Neural progenitor cell (in vitro differentiated cells): ENCODE data around the gene DMAP1. TPM values are rescaled to one million over a fixed set of nuclear protein-coding genes. Genes with fewer than 3 reads are reported as not detected.

Experiments used
- DNase-seq: peaks from one replicate; pipeline ENCODE4 v3.0.0-alpha.2; 2016; ENCODE audit warnings: low spot score
- H2AFZ ChIP-seq: fragments of 200-600 bp; sonication (generic); replicated peaks from 2 replicates; pipeline ENCODE4 v1.6.1; 2016; ENCODE audit warnings: antibody characterized with exemption
- H3F3A ChIP-seq: fragments of 200-600 bp; sonication (generic); 2 replicates; pipeline ENCODE4 v1.6.1; 2016; ENCODE audit warnings: antibody characterized with exemption, low read depth
- H3K27ac ChIP-seq: fragments of 200-600 bp; sonication (generic); 2 replicates; pipeline ENCODE4 v1.5.1; 2016; ENCODE audit warnings: mild to moderate bottlenecking
- H3K27me3 ChIP-seq: fragments of 200-600 bp; sonication (generic); 2 replicates; pipeline ENCODE4 v1.6.1; 2016; ENCODE audit warnings: mild to moderate bottlenecking, moderate library complexity
- H3K36me3 ChIP-seq: fragments of 200-600 bp; sonication (generic); 2 replicates; pipeline ENCODE4 v1.5.1; 2016
- H3K4me1 ChIP-seq: fragments of 200-600 bp; sonication (generic); 2 replicates; pipeline ENCODE4 v1.6.1; 2016; ENCODE audit warnings: mixed run types
- H3K4me2 ChIP-seq: fragments of 200-600 bp; sonication (generic); 2 replicates; pipeline ENCODE4 v1.6.1; 2016
- H3K4me3 ChIP-seq: fragments of 200-600 bp; sonication (generic); 2 replicates; pipeline ENCODE4 v1.5.1; 2016
- H3K79me2 ChIP-seq: fragments of 200-600 bp; sonication (generic); 2 replicates; pipeline ENCODE4 v1.6.1; 2016; ENCODE audit warnings: low read depth
- H3K9ac ChIP-seq: fragments of 200-600 bp; sonication (generic); 2 replicates; pipeline ENCODE4 v1.6.1; 2016
- H3K9me3 ChIP-seq: fragments of 200-600 bp; sonication (generic); 2 replicates; pipeline ENCODE4 v1.5.1; 2016; ENCODE audit warnings: low read depth
- H4K20me1 ChIP-seq: fragments of 200-600 bp; sonication (generic); 2 replicates; pipeline ENCODE4 v1.6.1; 2016; ENCODE audit warnings: low read depth
- H3K27ac Mint-ChIP-seq: 3 replicates; pipeline ENCODE4 v1.8.0; 2021; ENCODE audit warnings: mixed read lengths
- H3K27me3 Mint-ChIP-seq: 2 replicates; pipeline ENCODE4 v1.8.0; 2022; ENCODE audit warnings: low read depth, mild to moderate bottlenecking, inconsistent platforms, moderate library complexity, mixed read lengths; ENCODE audit not compliant: insufficient read depth
- H3K36me3 Mint-ChIP-seq: 3 replicates; pipeline ENCODE4 v1.8.0; 2021; ENCODE audit warnings: mixed read lengths
- H3K4me1 Mint-ChIP-seq: 3 replicates; pipeline ENCODE4 v1.8.0; 2021; ENCODE audit warnings: mixed read lengths
- H3K4me3 Mint-ChIP-seq: 3 replicates; pipeline ENCODE4 v1.8.0; 2021; ENCODE audit warnings: mild to moderate bottlenecking, moderate library complexity, mixed read lengths
- H3K9me3 Mint-ChIP-seq: 3 replicates; pipeline ENCODE4 v1.8.0; 2020; ENCODE audit warnings: mixed read lengths
- CTCF ChIP-seq: fragments of 200-600 bp; sonication (generic); IDR thresholded peaks from 2 replicates; pipeline ENCODE4 v1.5.1; 2017; ENCODE audit warnings: antibody characterized with exemption, mild to moderate bottlenecking
- EZH2 ChIP-seq: fragments of 200-600 bp; sonication (generic); IDR thresholded peaks from 2 replicates; pipeline ENCODE4 v1.6.1; 2017; ENCODE audit warnings: antibody characterized with exemption, mild to moderate bottlenecking, moderate library complexity
- EZH2phosphoT487 ChIP-seq: fragments of 200-600 bp; sonication (generic); IDR thresholded peaks from 2 replicates; pipeline ENCODE4 v1.6.1; 2017; ENCODE audit warnings: antibody characterized with exemption
- small RNA-seq: library from RNA; depleted of rRNA; stranded (forward); fragments of <200 nt; gene quantifications from one replicate; pipeline ENCODE3, GENCODE V24; 2015
- total RNA-seq: library from RNA; depleted of rRNA; stranded (reverse); fragments of >200 nt; gene quantifications from 2 replicates; pipeline ENCODE4 v1.2.3, GENCODE V29; 2015; ENCODE audit warnings: low replicate concordance

Gene DMAP1
- total RNA-seq, 1 donor from 2014 or later = 22.3 TPM

DNA sequence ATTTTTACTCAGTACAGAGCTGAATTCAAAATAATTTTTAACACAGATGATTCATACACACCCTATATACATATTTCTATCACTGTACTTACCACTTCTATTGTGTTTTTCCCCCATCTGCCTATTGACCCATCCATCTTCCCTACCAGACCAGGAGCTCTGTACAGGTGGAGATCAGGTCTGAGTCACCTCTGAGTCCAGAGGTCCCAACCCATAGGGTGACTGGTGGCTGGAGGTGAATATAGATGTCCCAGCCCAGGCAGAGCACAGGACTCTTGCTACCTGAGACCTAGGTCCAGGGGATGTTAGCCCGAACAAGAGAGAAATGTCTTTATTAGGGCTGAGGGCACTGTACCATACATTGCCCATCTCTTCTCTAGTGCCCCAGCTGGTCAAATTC lies 54.8 kb downstream of the DMAP1 start:
- Histone ChIP-seq H3K27me3 (no peaks in the 10 kb centered on the region), H3F3A (no peaks in the 10 kb centered on the region), H3K79me2 (peaks cover 3% of the 10 kb centered on the region), H2AFZ (no peak overlapping the region), H3K4me3 (no peak overlapping the region), H4K20me1 (peaks cover 27% of the 10 kb centered on the region), H3K9me3 (no peaks in the 10 kb centered on the region), H3K9ac (no peak overlapping the region), H3K4me2 (no peak overlapping the region), H3K36me3 (no peaks in the 10 kb centered on the region), H3K27ac (no peak overlapping the region), H3K4me1 (no peaks in the 10 kb centered on the region)
- Mint-ChIP-seq H3K36me3 (peaks cover 3% of the 10 kb centered on the region), H3K27ac (no peak overlapping the region), H3K4me1 (peaks cover 2% of the 10 kb centered on the region), H3K4me3 (no peak overlapping the region), H3K27me3 (no peaks in the 10 kb centered on the region), H3K9me3 (no peaks in the 10 kb centered on the region)
- DNase-seq = no peak
- TF ChIP-seq EZH2phosphoT487 = no peak
- TF ChIP-seq EZH2 = no peak
- TF ChIP-seq CTCF = no peak

Small RNA genes lying within 50 kb of the gene (small RNA-seq; reads per million reads assigned to genes)
- gene AL035417.1 = not detected

Other genes with a start within 250 kb of the DMAP1 start
- gene DPH2, start 243.5 kb upstream of the DMAP1 start, total RNA-seq = 9.5 and 20.0 TPM in 2 replicates
- gene ATP6V0B, start 238.5 kb upstream of the DMAP1 start, total RNA-seq = 39.2 and 71.2 TPM in 2 replicates
- gene B4GALT2, start 234.3 kb upstream of the DMAP1 start, total RNA-seq = 23.7 and 96.3 TPM in 2 replicates
- 3.3 and 13.5 TPM in 2 replicates for gene CCDC24, start 221.9 kb upstream of the DMAP1 start, total RNA-seq
- 1.4 and 5.6 TPM in 2 replicates for gene SLC6A9, start 182.0 kb upstream of the DMAP1 start, total RNA-seq
- gene KLF17, start 94.7 kb upstream of the DMAP1 start, total RNA-seq = not detected in 2 replicates
- not detected in 2 replicates for gene KLF18, start 71.8 kb upstream of the DMAP1 start, total RNA-seq
- gene ERI3, start 141.8 kb downstream of the DMAP1 start, total RNA-seq = 31.0 and 68.3 TPM in 2 replicates
- 93.8 and 133 TPM in 2 replicates for gene RNF220, start 191.8 kb downstream of the DMAP1 start, total RNA-seq